NCI-H2171 treated with DMSO at 0.1 percent for 48 hours (cell line): ENCODE results near the gene MAEA.
A peak's percentile ranks its signal among the peaks of the same experiment; 100 is the strongest.
"Not testable (repeated sequence)": the region's sequence is repeated elsewhere in the genome, so short reads cannot be mapped to it uniquely, and the experiment has no call there.

ENCODE experiments used
- DNase-seq: peaks from one replicate; lab custom pipeline; 2025; lab: John Stamatoyannopoulos, UW

MAEA gene

GRCh38 chr4:1335193-1335883, 45.6 kb downstream of the MAEA start:
- DNase-seq, result not testable (repeated sequence)

GRCh38 chr4:1336088-1336491, 46.4 kb downstream of the MAEA start:
- DNase-seq, result no peak

GRCh38 chr4:1337376-1337831, 47.7 kb downstream of the MAEA start:
- no peak for DNase-seq

GRCh38 chr4:1337951-1338751, 48.5 kb downstream of the MAEA start:
- no peak for DNase-seq

GRCh38 chr4:1338752-1339414, 49.2 kb downstream of the MAEA start:
- no peak for DNase-seq

GRCh38 chr4:1339489-1339888, 49.8 kb downstream of the MAEA start:
- no peak for DNase-seq

GRCh38 chr4:1340181-1340747, 50.6 kb downstream of the MAEA start:
- DNase-seq, result no peak

- no peak for DNase-seq
These were observed 51.2 kb downstream of the MAEA start for GRCh38 chr4:1340861-1341260.

GRCh38 chr4:1342003-1342402, 52.3 kb downstream of the MAEA start:
- DNase-seq, result no peak

GRCh38 chr4:1344696-1345095, 55.0 kb downstream of the MAEA start:
- DNase-seq, result no peak

- peak; percentile 11 for DNase-seq
These were observed 56.5 kb downstream of the MAEA start for GRCh38 chr4:1345903-1346780.

- peak; percentile 93 for DNase-seq
These were observed 57.2 kb downstream of the MAEA start, which contains the start of gene UVSSA for GRCh38 chr4:1346781-1347409. UVSSA (plus strand) TSS chr4:1347208; CDS start chr4:1348092, 884 bp downstream.

- peak; percentile 34 for DNase-seq
These were observed 57.7 kb downstream of the MAEA start for GRCh38 chr4:1347410-1347864.

- DNase-seq, result no peak
These were observed 58.4 kb downstream of the MAEA start for GRCh38 chr4:1348014-1348513.

GRCh38 chr4:1348746-1349145, 59.1 kb downstream of the MAEA start:
- DNase-seq, result no peak

GRCh38 chr4:1349359-1350168, 59.9 kb downstream of the MAEA start:
- DNase-seq, result no peak

GRCh38 chr4:1350169-1350520, 60.5 kb downstream of the MAEA start:
- DNase-seq, result no peak

- DNase-seq, result peak; percentile 7
These were observed 62.3 kb downstream of the MAEA start for GRCh38 chr4:1351854-1352566.

GRCh38 chr4:1352567-1352900, 62.8 kb downstream of the MAEA start:
- DNase-seq, result no peak
